Fibroblast of villous mesenchyme (primary cell): ENCODE results near the gene SGPL1. TPM values are rescaled to one million over a fixed set of nuclear protein-coding genes. Genes with fewer than 3 reads are reported as not detected.

ENCODE experiments used
- DNase-seq: peaks from one replicate; pipeline ENCODE4 v3.0.0-alpha.2; 2010; ENCODE audit warnings: low read depth
- H3K4me3 ChIP-seq: 2 replicates; pipeline ENCODE4 v1.5.1; 2011; ENCODE audit warnings: low read depth, mild to moderate bottlenecking, low read length
- CTCF ChIP-seq: IDR thresholded peaks from 2 replicates; pipeline ENCODE4 v1.5.1; 2012; ENCODE audit warnings: low read depth, mild to moderate bottlenecking, low read length; ENCODE audit not compliant: insufficient read depth
- total RNA-seq: library from RNA; depleted of rRNA; stranded (reverse); fragments of >200 nt; gene quantifications from 2 replicates; pipeline ENCODE4 v1.2.3, GENCODE V29; 2012

The SGPL1 gene
- total RNA-seq, 1 donor: 54.4 TPM

GRCh38 chr10:70781461-70782051, 34.2 kb upstream of the SGPL1 start:
- DNase-seq: no peak
- H3K4me3 ChIP-seq: no peak overlapping the region
- TF ChIP-seq CTCF: no peak

GRCh38 chr10:70782086-70782745, 33.5 kb upstream of the SGPL1 start:
- no peak for TF ChIP-seq CTCF
- no peak for DNase-seq

GRCh38 chr10:70782746-70783680, 32.7 kb upstream of the SGPL1 start:
- TF ChIP-seq CTCF: no peak
- H3K4me3 ChIP-seq: no peak overlapping the region
- no peak for DNase-seq

More at GRCh38 chr10:70782086-70782745, 33.5 kb upstream of the SGPL1 start:
- no peak overlapping the region for H3K4me3 ChIP-seq

- TF ChIP-seq CTCF: no peak
- DNase-seq: no peak
Observed at GRCh38 chr10:70784016-70784415, 31.7 kb upstream of the SGPL1 start.

GRCh38 chr10:70784471-70784870, 31.3 kb upstream of the SGPL1 start:
- no peak for TF ChIP-seq CTCF
- DNase-seq: no peak

More at GRCh38 chr10:70784016-70784415, 31.7 kb upstream of the SGPL1 start:
- no peak overlapping the region for H3K4me3 ChIP-seq

GRCh38 chr10:70785190-70785589, 30.6 kb upstream of the SGPL1 start, which contains the start of gene TBATA:
TSS of gene TBATA (minus strand) at chr10:70785377. CDS start at chr10:70783379, 1,998 bp downstream.
- no peak for TF ChIP-seq CTCF
- no peak for DNase-seq
- H3K4me3 ChIP-seq: no peak within 1 kb of the TSS

More at GRCh38 chr10:70784471-70784870, 31.3 kb upstream of the SGPL1 start:
- no peak overlapping the region for H3K4me3 ChIP-seq
